Heart left ventricle (tissue), 13 donors: ENCODE results near the gene CD101.

ENCODE experiments used
- POLR2A ChIP-seq, 2 donors: fragments of 450-650 bp; IDR thresholded peaks; one replicate each; pipeline ENCODE4 v1.6.1; 2017; ENCODE audit warnings: antibody characterized with exemption in 2 of 2, mild to moderate bottlenecking in 2 of 2, moderate library complexity in 2 of 2
- TF ChIP-seq, protein P1 (sequence below), 12 donors: fragments of 200-600 bp; sonication (generic) in 4 of 12; IDR thresholded peaks; one replicate each; pipeline versions ENCODE4 v1.5.0 to v1.8.0; 2018 to 2022; ENCODE audit warnings: antibody characterized with exemption in 12 of 12, mild to moderate bottlenecking in 5 of 12
- donor health status: ischemic (EF 13 %, LVEDD 7.1; RV severe dilation, severe dysfunction).
- donor health status: DM: no; HTN: yes; CAD: no.
- donor health status: DM: no; HTN: no; CAD: no.
- donor health status: ischemic (EF 25% LVEDD 6.9; RV normal size, moderate dysfunction).
- donor health status: ischemic (EF 25% LVEDD 5.7; RV mildly dilated, moderate dysfunction).
- donor health status: ischemic (EF 35%, LVEDD 5.7; RV mildly dilated, moderate dysfunction).
- donor health status: nonischemic (EF 11% LVEDD 7.7; RV severe dilation, severe dysfunction).
- donor health status: DM: yes; HTN: yes; CAD: no.
- donor health status: PGD.
- donor health status: ischemic (EF 29% LVEDD 5.4; RV normal size, mild dysfunction).
- donor health status: nonischemic (EF 23%, LVEDD 6.1; RV moderate dilation, normal function).

- no peak for TF ChIP-seq POLR2A (IDR thresholded peaks at IDR 0.05)
- TF ChIP-seq, protein P1, sequence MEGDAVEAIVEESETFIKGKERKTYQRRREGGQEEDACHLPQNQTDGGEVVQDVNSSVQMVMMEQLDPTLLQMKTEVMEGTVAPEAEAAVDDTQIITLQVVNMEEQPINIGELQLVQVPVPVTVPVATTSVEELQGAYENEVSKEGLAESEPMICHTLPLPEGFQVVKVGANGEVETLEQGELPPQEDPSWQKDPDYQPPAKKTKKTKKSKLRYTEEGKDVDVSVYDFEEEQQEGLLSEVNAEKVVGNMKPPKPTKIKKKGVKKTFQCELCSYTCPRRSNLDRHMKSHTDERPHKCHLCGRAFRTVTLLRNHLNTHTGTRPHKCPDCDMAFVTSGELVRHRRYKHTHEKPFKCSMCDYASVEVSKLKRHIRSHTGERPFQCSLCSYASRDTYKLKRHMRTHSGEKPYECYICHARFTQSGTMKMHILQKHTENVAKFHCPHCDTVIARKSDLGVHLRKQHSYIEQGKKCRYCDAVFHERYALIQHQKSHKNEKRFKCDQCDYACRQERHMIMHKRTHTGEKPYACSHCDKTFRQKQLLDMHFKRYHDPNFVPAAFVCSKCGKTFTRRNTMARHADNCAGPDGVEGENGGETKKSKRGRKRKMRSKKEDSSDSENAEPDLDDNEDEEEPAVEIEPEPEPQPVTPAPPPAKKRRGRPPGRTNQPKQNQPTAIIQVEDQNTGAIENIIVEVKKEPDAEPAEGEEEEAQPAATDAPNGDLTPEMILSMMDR (IDR thresholded peaks at IDR 0.05), result no peak
Observed at GRCh38 chr1:117069220-117069844, 67.8 kb downstream of the CD101 start.
